GM11168 (cell line): ENCODE measurements around the gene ACTR5.

ENCODE experiments used
- in situ Hi-C: fragments of 300-500 bp; cut with MboI; formaldehyde crosslinking; loops from one replicate; pipeline ENCODE4 v1.12.0; 2022; ENCODE audit warnings: low sequenced_read_pairs; ENCODE audit not compliant: unreplicated experiment

Gene ACTR5

DNA sequence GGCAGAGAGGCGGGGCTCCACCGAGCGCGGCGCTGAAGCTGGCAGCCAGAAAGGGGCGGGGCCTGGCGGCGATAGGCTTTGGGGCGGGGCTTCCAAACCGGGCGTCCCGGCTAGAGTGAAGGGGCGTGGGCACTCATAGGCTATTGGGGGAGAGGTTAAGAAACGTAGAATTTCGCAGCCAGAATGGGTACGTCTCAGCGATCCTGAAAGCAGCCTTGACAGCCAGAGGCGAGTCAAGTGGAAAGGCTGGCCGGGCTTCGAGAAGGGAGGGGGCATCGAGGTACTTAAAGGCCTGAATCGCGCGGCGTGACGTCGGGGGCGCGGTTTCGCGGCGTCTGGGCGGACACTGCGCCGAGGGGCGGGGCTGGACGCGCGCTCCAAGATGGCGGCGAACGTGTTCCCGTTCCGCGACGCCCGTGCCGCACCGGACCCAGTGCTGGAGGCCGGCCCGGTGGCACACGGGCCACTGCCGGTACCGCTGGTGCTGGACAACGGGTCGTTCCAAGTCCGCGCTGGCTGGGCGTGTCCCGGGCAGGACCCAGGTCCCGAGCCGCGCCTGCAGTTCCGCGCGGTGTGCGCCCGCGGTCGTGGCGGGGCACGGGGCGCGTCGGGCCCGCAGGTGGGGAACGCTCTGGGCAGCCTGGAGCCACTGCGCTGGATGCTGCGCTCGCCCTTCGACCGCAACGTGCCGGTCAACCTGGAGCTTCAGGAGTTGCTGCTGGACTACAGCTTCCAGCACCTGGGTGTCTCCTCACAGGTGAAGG lies at the start of gene ACTR5:
TSS of gene ACTR5 (plus strand) at position 364 of the 764 bp plus-strand sequence. CDS start at position 383, 19 bp downstream.
- in situ Hi-C loops, result no loop called here

GRCh38 chr20:38698541-38698940 lies 49.7 kb upstream of the ACTR5 start:
- in situ Hi-C loops, result no loop called here

DNA sequence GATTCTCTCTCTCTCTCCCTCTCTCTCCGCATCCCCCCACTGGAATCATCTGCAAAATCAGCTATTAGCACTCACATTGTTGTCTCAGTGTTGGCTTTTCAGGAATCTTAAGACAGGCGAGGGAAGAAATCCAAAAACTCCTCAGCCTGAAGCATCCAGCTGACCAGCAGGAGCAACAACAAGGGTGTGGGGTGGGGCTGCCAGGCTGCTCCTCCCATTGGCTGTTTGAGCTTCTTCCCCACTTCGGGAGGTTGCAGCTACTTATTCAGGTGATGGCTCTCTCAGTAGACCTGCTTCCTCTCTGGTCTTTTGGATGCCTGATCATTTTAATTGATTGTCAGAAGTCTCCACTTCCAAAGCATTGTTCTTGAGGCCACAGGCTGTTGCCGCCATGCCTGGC lies 48.1 kb upstream of the ACTR5 start:
- in situ Hi-C loops, result no loop called here

GRCh38 chr20:38700926-38701325 lies 47.3 kb upstream of the ACTR5 start:
- in situ Hi-C loops, result no loop called here

DNA sequence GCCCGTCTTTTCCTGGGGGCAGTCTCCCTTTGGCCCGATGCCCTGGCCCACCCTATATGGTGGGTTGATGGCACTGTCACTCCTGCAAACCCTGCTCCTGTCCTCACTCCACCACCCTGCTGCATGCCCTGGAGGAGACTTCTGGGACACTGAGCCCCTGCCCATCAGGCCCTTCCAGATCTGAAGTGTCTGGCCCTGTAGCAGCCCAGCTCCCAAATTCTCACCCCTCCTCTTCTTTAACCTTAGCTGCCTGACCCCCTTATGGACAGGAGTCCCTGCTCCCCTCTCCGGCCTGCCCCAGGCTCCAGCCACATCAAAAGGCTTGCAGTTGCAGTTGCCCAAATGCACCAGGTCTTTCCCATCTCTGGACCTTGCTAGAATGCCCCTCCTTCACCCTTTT lies 44.7 kb upstream of the ACTR5 start:
- in situ Hi-C loops, result no loop called here

DNA sequence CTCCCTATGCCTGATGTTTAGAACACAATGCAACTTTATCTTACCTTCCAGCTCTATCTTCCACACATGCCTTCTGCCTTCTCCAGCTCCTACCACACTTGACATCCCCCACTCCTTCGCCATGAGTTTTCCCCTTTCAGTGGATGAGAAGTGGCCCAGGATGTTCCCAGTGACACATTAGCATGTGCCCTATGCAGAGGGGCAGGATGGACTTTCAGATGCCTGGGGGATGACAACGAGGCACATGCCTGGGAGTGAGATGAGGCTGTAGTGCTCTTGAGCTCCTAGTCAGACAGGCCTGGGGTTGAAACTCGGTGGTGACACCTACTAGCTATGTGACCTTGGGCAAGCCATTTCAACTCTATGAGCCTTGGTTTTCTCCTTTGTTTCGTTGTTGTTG lies 44.1 kb upstream of the ACTR5 start:
- in situ Hi-C loops, result no loop called here

DNA sequence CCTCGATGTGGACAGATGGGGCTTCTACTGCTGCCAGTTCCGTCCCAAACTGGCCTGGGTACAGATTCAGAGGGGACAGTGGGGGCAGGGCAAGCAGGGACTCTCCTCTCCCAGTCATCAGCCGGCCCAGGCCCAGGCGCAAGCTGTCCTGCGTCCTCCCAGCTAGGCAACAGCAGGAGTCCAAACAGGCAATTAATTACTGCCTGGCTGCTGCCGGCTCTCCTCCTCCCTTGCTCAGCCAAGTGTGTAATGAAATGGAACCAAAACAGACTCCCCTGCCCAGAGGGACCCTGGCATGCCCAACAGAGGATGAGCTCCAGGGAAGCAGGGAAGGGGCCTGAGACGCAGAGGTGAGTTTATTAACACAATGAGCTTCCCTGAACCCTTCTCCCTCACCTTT lies 41.8 kb upstream of the ACTR5 start:
- in situ Hi-C loops, result no loop called here

GRCh38 chr20:38714308-38714707 lies 34.0 kb upstream of the ACTR5 start:
- in situ Hi-C loops, result no loop called here

DNA sequence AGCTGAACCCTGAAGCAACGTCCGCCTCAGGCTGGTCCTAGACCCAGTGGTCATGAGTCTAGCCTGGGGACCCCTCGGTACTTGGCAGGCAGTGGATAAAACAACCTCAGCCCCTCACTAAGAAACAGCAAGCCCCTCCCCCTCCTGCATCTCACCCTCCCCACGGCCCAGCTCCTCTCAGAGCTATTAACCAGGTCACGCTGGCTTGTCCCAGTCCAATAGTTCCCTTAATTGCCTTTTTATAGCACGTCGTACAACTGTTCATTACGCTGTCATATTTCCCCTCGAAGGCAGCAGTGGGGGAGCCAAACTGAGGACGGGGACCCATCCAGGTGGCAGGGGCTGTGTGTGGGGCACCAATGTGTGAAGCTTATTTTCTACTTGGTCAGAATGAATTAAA lies 32.6 kb upstream of the ACTR5 start:
- in situ Hi-C loops, result no loop called here

- in situ Hi-C loops, result no loop called here
Measured at GRCh38 chr20:38722683-38723016, 25.6 kb upstream of the ACTR5 start.

GRCh38 chr20:38723017-38723847 lies 25.0 kb upstream of the ACTR5 start:
- in situ Hi-C loops, result no loop called here

GRCh38 chr20:38723848-38724625 lies 24.2 kb upstream of the ACTR5 start, which contains the start of gene SLC32A1:
SLC32A1 (plus strand) TSS chr20:38724486; CDS start chr20:38724725, 239 bp downstream.
- in situ Hi-C loops, result no loop called here

- in situ Hi-C loops, result no loop called here
Measured at GRCh38 chr20:38724626-38725147, 23.6 kb upstream of the ACTR5 start.

- in situ Hi-C loops, result no loop called here
Measured at GRCh38 chr20:38725148-38725901, 22.9 kb upstream of the ACTR5 start.

DNA sequence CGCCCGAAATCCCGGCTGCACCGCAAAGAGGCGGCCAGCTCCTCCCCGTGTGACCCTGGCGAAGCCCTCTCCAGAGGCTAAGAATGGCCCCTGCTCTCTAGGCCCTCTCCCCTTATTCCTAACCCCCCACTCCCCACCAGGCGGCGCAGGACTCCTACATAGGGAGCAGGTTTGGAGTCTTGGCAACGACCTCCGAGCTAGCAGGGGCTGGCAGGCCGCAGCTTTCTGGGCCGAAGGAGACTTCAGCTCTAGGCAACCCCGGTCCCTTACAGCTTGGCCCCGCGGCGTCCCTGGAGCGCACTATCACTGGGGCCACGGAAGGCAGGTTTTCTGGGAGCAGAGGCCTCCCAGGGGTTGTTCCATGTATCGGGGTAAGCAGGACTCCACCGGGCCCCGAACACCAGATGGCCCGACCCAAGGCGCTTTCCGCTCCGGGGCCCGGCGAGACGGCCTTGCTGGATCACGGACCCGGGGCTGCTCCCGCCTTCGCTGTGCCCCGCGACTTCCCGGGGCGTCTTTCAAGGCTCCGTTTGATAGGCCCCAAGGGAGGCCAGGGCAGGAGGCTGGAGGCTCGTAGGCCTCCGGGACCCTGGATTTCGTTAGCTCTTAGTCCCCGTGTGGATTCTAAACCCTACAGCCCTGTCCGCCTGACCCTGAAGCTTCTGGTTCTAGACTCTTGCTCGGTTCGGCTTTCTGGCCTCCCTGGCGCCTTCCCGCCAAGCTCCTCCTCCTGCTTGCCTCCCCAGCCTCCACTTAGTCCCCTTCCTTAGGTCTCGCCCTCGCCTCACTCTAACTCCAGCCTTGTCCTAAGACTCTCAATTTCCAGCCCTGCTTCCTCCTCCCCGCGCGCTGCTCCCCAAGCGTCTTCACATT lies 22.1 kb upstream of the ACTR5 start:
- in situ Hi-C loops, result no loop called here

GRCh38 chr20:38726804-38727606 lies 21.3 kb upstream of the ACTR5 start:
- in situ Hi-C loops, result no loop called here

- in situ Hi-C loops, result no loop called here
Measured at GRCh38 chr20:38727607-38728190, 20.6 kb upstream of the ACTR5 start.
